Body of pancreas (tissue), 4 donors: ENCODE data around the gene HMG20A. TPM values are rescaled to one million over a fixed set of nuclear protein-coding genes. Genes with fewer than 3 reads are reported as not detected.

Experiments used
- ATAC-seq: fragments of 150-250 bp; one replicate; pipeline ENCODE4 v1.9.1; 2016
- DNase-seq, 4 donors: peaks; one replicate each; pipeline ENCODE4 v3.0.0-alpha.2; 2019
- H3K27ac ChIP-seq, 4 donors: fragments of 200-600 bp; sonication (generic); 1 replicate in 3 of 4; 2 replicates in 1 of 4; pipeline versions ENCODE4 v1.5.1 to v1.6.1; 2016 to 2019; ENCODE audit warnings: mild to moderate bottlenecking in 1 of 4, mixed read lengths in 1 of 4, moderate library complexity in 1 of 4
- H3K27me3 ChIP-seq, 2 donors: fragments of 200-600 bp; sonication (generic); one replicate each; pipeline ENCODE4 v1.6.0; 2016; ENCODE audit warnings: mild to moderate bottlenecking in 1 of 2
- H3K36me3 ChIP-seq, 2 donors: fragments of 200-600 bp; sonication (generic); replicated peaks in 1 of 2; 2 replicates each; pipeline ENCODE4 v1.5.1; 2016; ENCODE audit warnings: low read depth in 2 of 2; ENCODE audit not compliant: insufficient read depth in 1 of 2
- H3K4me1 ChIP-seq: fragments of 200-600 bp; sonication (generic); one replicate; pipeline ENCODE4 v1.6.0; 2016
- H3K4me3 ChIP-seq, 2 donors: fragments of 200-600 bp; sonication (generic); 1 replicate in 1 of 2; 2 replicates in 1 of 2; pipeline ENCODE4 v1.5.1; 2016 to 2019
- H3K9me3 ChIP-seq, 3 donors: fragments of 200-600 bp; sonication (generic); 1 replicate in 2 of 3; 2 replicates in 1 of 3; pipeline ENCODE4 v1.5.1; 2016
- CTCF ChIP-seq, 7 experiments: fragments of 450-650 bp in 4 of 7; fragments of 200-600 bp in 3 of 7; sonication (generic) in 3 of 7; IDR thresholded peaks; one replicate each; pipeline ENCODE4 v1.5.1; 2016 to 2019; ENCODE audit warnings: antibody characterized with exemption in 7 of 7
- POLR2A ChIP-seq, 3 donors: fragments of 450-650 bp; IDR thresholded peaks; one replicate each; pipeline ENCODE4 v1.6.1; 2016; ENCODE audit warnings: antibody characterized with exemption in 3 of 3, mild to moderate bottlenecking in 2 of 3
- WGBS, 2 donors: methylation state at CpG; one replicate each; pipeline ENCODE4 v1.1.5; 2017; 5-methylcytosine and 5-hydroxymethylcytosine counted together
- intact Hi-C: fragments of 100-400 bp; cut with DNase I; formaldehyde crosslinking; loops from one replicate; pipeline ENCODE4 v1.15.1; 2023
- total RNA-seq, 2 donors: library from RNA; depleted of rRNA; stranded (reverse); fragments of >200 nt; gene quantifications; one replicate each; pipeline ENCODE4 v1.1.0, GENCODE V29; 2016

Gene HMG20A
- total RNA-seq, 2 donors from 2014 or later, result 21.8 to 59.0 TPM

GRCh38 chr15:77391372-77391951 is 29.2 kb upstream of the HMG20A start:
- H3K9me3 ChIP-seq, result peaks cover 0 to 7% (median 0%) of the 10 kb centered on the region in 3 donors
- TF ChIP-seq POLR2A (IDR thresholded peaks at IDR 0.05) (no peak), CTCF (IDR thresholded peaks at IDR 0.05) (no peak)
- H3K36me3 ChIP-seq, result no peaks in the 10 kb centered on the region
- peaks cover 20% of the 10 kb centered on the region for H3K4me1 ChIP-seq
- intact Hi-C loops, result no loop called here
- DNase-seq, result no peak
- no peak for ATAC-seq
- WGBS, 2 donors, result 75 to 88% methylated on average over 3 of the region's 3 CpGs
- H3K27ac ChIP-seq, result no peak overlapping the region
- H3K27me3 ChIP-seq, result no peaks in the 10 kb centered on the region
- H3K4me3 ChIP-seq, result no peak overlapping the region

GRCh38 chr15:77392762-77393470 is 27.8 kb upstream of the HMG20A start:
- WGBS, 2 donors, result 96 to 99% methylated on average over 7 of the region's 7 CpGs
- ATAC-seq, result no peak
- intact Hi-C loops, result no loop called here
- Histone ChIP-seq H3K9me3 (peaks cover 0 to 7% (median 0%) of the 10 kb centered on the region in 3 donors), H3K36me3 (no peaks in the 10 kb centered on the region), H3K4me1 (peaks cover 20% of the 10 kb centered on the region), H3K4me3 (no peak overlapping the region), H3K27me3 (no peaks in the 10 kb centered on the region), H3K27ac (no peak overlapping the region)
- DNase-seq, result no peak
- TF ChIP-seq CTCF (IDR thresholded peaks at IDR 0.05) (no peak), POLR2A (IDR thresholded peaks at IDR 0.05) (no peak)

- TF ChIP-seq CTCF (IDR thresholded peaks at IDR 0.05) (no peak), POLR2A (IDR thresholded peaks at IDR 0.05) (no peak)
- H3K9me3 ChIP-seq, result peaks cover 0 to 7% (median 0%) of the 10 kb centered on the region in 3 donors
- H3K36me3 ChIP-seq, result no peaks in the 10 kb centered on the region
- DNase-seq (no peak), ATAC-seq (no peak)
- H3K4me1 ChIP-seq, result peaks cover 20% of the 10 kb centered on the region
- intact Hi-C loops, result no loop called here
- H3K27me3 ChIP-seq, result no peaks in the 10 kb centered on the region
- H3K4me3 ChIP-seq, result no peak overlapping the region
- H3K27ac ChIP-seq, result no peak overlapping the region
These were observed 27.2 kb upstream of the HMG20A start for GRCh38 chr15:77393471-77393840.

GRCh38 chr15:77395013-77395774 is 25.5 kb upstream of the HMG20A start:
- intact Hi-C loops, result no loop called here
- no peak for TF ChIP-seq POLR2A (IDR thresholded peaks at IDR 0.05)
- TF ChIP-seq CTCF (IDR thresholded peaks at IDR 0.05), result no peak
- DNase-seq (no peak), ATAC-seq (no peak)
- Histone ChIP-seq H3K4me1 (peaks cover 18% of the 10 kb centered on the region), H3K9me3 (peaks cover 0 to 7% (median 0%) of the 10 kb centered on the region in 3 donors), H3K36me3 (no peaks in the 10 kb centered on the region), H3K27ac (no peak overlapping the region), H3K27me3 (no peaks in the 10 kb centered on the region), H3K4me3 (no peak overlapping the region)
- WGBS, 2 donors, result 95% methylated on average over 3 of the region's 3 CpGs
